NOMO-1 treated with DMSO at 0.1 percent for 48 hours (cell line): ENCODE measurements around the gene FDPS.

Experiments
- DNase-seq: peaks from one replicate; lab custom pipeline; 2025; ENCODE audit not compliant: unreplicated experiment; lab: John Stamatoyannopoulos, UW

Gene FDPS

GRCh38 chr1:155352631-155353030, 44.0 kb downstream of the FDPS start:
- DNase-seq = no peak

GRCh38 chr1:155360051-155360450, 51.4 kb downstream of the FDPS start:
- no peak for DNase-seq
